K562 (cell line): ENCODE results near the gene SLC31A1. TPM values are rescaled to one million over a fixed set of nuclear protein-coding genes. Genes with fewer than 3 reads are reported as not detected.

Experiments
- ARHGAP35 ChIP-seq: fragments of 450-650 bp; IDR thresholded peaks from 2 replicates; pipeline ENCODE4 v1.6.1; 2018; ENCODE audit not compliant: partially characterized antibody
- BRF1 ChIP-seq: IDR thresholded peaks from 3 replicates; pipeline ENCODE4 v1.6.1; 2011; ENCODE audit warnings: borderline replicate concordance, mild to moderate bottlenecking; ENCODE audit not compliant: insufficient read length; ENCODE audit errors: extremely low read depth
- CTBP1 ChIP-seq: fragments of 450-650 bp; IDR thresholded peaks from 2 replicates; pipeline ENCODE4 v1.6.1; 2016; ENCODE audit warnings: borderline replicate concordance
- FIP1L1 ChIP-seq: fragments of 200-400 bp; formaldehyde crosslinking; IDR thresholded peaks from 2 replicates; pipeline ENCODE4 v1.6.1; 2018; ENCODE audit warnings: mild to moderate bottlenecking, low read depth, low read length; ENCODE audit not compliant: poor library complexity, severe bottlenecking
- HES1 ChIP-seq: fragments of 450-650 bp; IDR thresholded peaks from 2 replicates; pipeline ENCODE4 v1.6.1; 2016; ENCODE audit warnings: low read depth, mild to moderate bottlenecking, moderate library complexity
- ID3 ChIP-seq, 2 experiments: fragments of 250-450 bp in 1 of 2; fragments of 450-650 bp in 1 of 2; sonication (Bioruptor Pico) in 1 of 2; IDR thresholded peaks; 2 replicates each; pipeline versions ENCODE4 v1.6.1 to v1.8.0; 2016 to 2021; ENCODE audit warnings: mild to moderate bottlenecking in 2 of 2, moderate library complexity in 2 of 2, missing compliant biosample characterization in 1 of 2, missing genetic modification characterization in 1 of 2
- ILK ChIP-seq: fragments of 450-650 bp; IDR thresholded peaks from 2 replicates; pipeline ENCODE4 v1.6.1; 2016; ENCODE audit warnings: missing genetic modification characterization, low read depth, mild to moderate bottlenecking, missing compliant biosample characterization, moderate library complexity, borderline replicate concordance
- KDM1A ChIP-seq, 2 experiments: fragments of 450-650 bp; IDR thresholded peaks; 2 replicates each; pipeline ENCODE4 v1.6.1; 2016; ENCODE audit warnings: mild to moderate bottlenecking in 2 of 2
- MGA ChIP-seq: fragments of 450-650 bp; IDR thresholded peaks from 2 replicates; pipeline ENCODE4 v1.6.1; 2016; ENCODE audit warnings: mild to moderate bottlenecking, moderate library complexity
- NCOR1 ChIP-seq: fragments of 450-650 bp; IDR thresholded peaks from 2 replicates; pipeline ENCODE4 v1.6.1; 2016; ENCODE audit warnings: mild to moderate bottlenecking, moderate library complexity
- SNRNP70 ChIP-seq: fragments of 200-400 bp; formaldehyde crosslinking; optimal IDR thresholded peaks from 2 replicates; pipeline ENCODE3; 2017; ENCODE audit warnings: low read depth, low read length
- ZBTB1 ChIP-seq: sonication (generic); formaldehyde crosslinking; IDR thresholded peaks from 2 replicates; pipeline ENCODE4 v1.8.1; 2023; ENCODE audit warnings: missing genetic modification reagents, low read depth, mild to moderate bottlenecking, borderline replicate concordance
- ZNF408 ChIP-seq: fragments of 250-450 bp; sonication (Bioruptor Pico); IDR thresholded peaks from 2 replicates; pipeline ENCODE4 v1.4.0; 2020; ENCODE audit warnings: low read depth, mild to moderate bottlenecking, moderate library complexity
- ZNF445 ChIP-seq: fragments of 250-450 bp; sonication (Bioruptor Pico); IDR thresholded peaks from 2 replicates; pipeline ENCODE4 v1.4.0; 2020; ENCODE audit warnings: low read depth, mild to moderate bottlenecking, moderate library complexity
- ZNF785 ChIP-seq: fragments of 250-450 bp; sonication (Bioruptor Pico); IDR thresholded peaks from 2 replicates; pipeline ENCODE4 v1.4.0; 2020; ENCODE audit warnings: mild to moderate bottlenecking
- polyA plus RNA-seq, 8 experiments: library from polyadenylated mRNA; depleted of rRNA in 4 of 8; stranded (reverse) in 5 of 8; unstranded in 3 of 8; fragments of >200 nt; fragmentation: Nextera tagmentation in 2 of 8; fragmentation: Illumina TruSeq in 1 of 8; extraction: Ambion mirVana in 2 of 8; extraction: Trizol in 1 of 8; gene quantifications; 2 replicates each; pipeline versions ENCODE4 v1.2.1 to v1.2.3, GENCODE V29; 2011 to 2014; ENCODE audit warnings: inconsistent platforms in 1 of 8, missing spikeins in 1 of 8
- total RNA-seq, 7 experiments: library from RNA; depleted of rRNA in 6 of 7; stranded (reverse); fragments of >200 nt in 6 of 7; fragmentation: Illumina TruSeq in 2 of 7; extraction: Trizol in 2 of 7; gene quantifications; 2 replicates each; pipeline versions ENCODE4 v1.2.1 to v1.2.3, GENCODE V29; 2011 to 2021; ENCODE audit warnings: low replicate concordance in 1 of 7

SLC31A1 gene
- total and polyA plus RNA-seq, 9 of the 15 experiments (the other 6 are each of a cell fraction or from before 2014, with no cell fraction given) = 15.4 to 40.7 (median 25.9) TPM

GRCh38 chr9:113221800-113222481, 597 bp downstream of the SLC31A1 start (continued):
- no peak for TF ChIP-seq FIP1L1
- no peak for TF ChIP-seq ILK (tag)
- peak; percentile 74 to 75; a peak in 2 of 4 replicates for TF ChIP-seq KDM1A (IDR thresholded peaks at IDR 0.05)
- TF ChIP-seq CTBP1 = no peak
- TF ChIP-seq ID3 (CRISPR knock-in tag; IDR thresholded peaks at IDR 0.05) = no peak
- TF ChIP-seq ID3 (tag; IDR thresholded peaks at IDR 0.05) = no peak
- TF ChIP-seq SNRNP70 = no peak
- peak; percentile 32; the same call in 1 of the 2 replicates for TF ChIP-seq NCOR1
- TF ChIP-seq BRF1 = no peak
- TF ChIP-seq ZNF445 = no peak
- no peak for TF ChIP-seq MGA
- TF ChIP-seq ZBTB1 (CRISPR knock-in tag) = no peak
- TF ChIP-seq ARHGAP35 = no peak
- no peak for TF ChIP-seq ZNF408 (CRISPR knock-in tag)
- TF ChIP-seq HES1 = no peak
- TF ChIP-seq ZNF785 (CRISPR knock-in tag) = no peak
